ENCODE measurements around the gene CRYAB. TPM values are rescaled to one million over a fixed set of nuclear protein-coding genes. Genes with fewer than 3 reads are reported as not detected.
"Not testable (repeated sequence)": the region's sequence is repeated elsewhere in the genome, so short reads cannot be mapped to it uniquely, and the experiment has no call there.

CRYAB gene
- total RNA-seq, 1 donor from 2014 or later = 6,704 TPM

- Histone ChIP-seq H3K4me1 (peaks cover 40% of the 10 kb centered on the region), H3K4me3 (no peak overlapping the region), H3K36me3 (peaks cover 22% of the 10 kb centered on the region), H3K9me3 (replicated peaks) (no peaks in the 10 kb centered on the region), H3K27me3 (ENCODE audit: low read depth) (no peaks in the 10 kb centered on the region), H3K27ac (replicated peaks) (peak overlapping the region; percentile 99)
- intact Hi-C loops (cut with micrococcal nuclease) = no loop called here
- TF ChIP-seq CTCF (IDR thresholded peaks at IDR 0.05; ENCODE audit: borderline replicate concordance) = no peak
- no peak for DNase-seq
These were observed 4.9 kb downstream of the CRYAB start for GRCh38 chr11:111906680-111907079.

GRCh38 chr11:111905411-111905810, 6.2 kb downstream of the CRYAB start:
- no peak for TF ChIP-seq CTCF (IDR thresholded peaks at IDR 0.05; ENCODE audit: borderline replicate concordance)
- Histone ChIP-seq H3K36me3 (peaks cover 19% of the 10 kb centered on the region), H3K4me3 (no peak overlapping the region), H3K27me3 (ENCODE audit: low read depth) (no peaks in the 10 kb centered on the region), H3K27ac (replicated peaks) (peak overlapping the region; percentile 99), H3K4me1 (peaks cover 28% of the 10 kb centered on the region), H3K9me3 (replicated peaks) (no peaks in the 10 kb centered on the region)
- intact Hi-C loops (cut with micrococcal nuclease) = no loop called here
- no peak for DNase-seq

- peaks cover 3% of the 10 kb centered on the region for H3K9me3 ChIP-seq (replicated peaks)
- H3K36me3 ChIP-seq = no peaks in the 10 kb centered on the region
- intact Hi-C loops (cut with micrococcal nuclease) = no loop called here
- TF ChIP-seq CTCF (IDR thresholded peaks at IDR 0.05; ENCODE audit: borderline replicate concordance) = no peak
- no peak for DNase-seq
- H3K4me1 ChIP-seq = no peaks in the 10 kb centered on the region
- no peaks in the 10 kb centered on the region for H3K27me3 ChIP-seq (ENCODE audit: low read depth)
- no peak overlapping the region for H3K4me3 ChIP-seq
- no peak overlapping the region for H3K27ac ChIP-seq (replicated peaks)
These were observed 24.7 kb downstream of the CRYAB start for GRCh38 chr11:111886844-111887243.

GRCh38 chr11:111886032-111886431, 25.5 kb downstream of the CRYAB start:
- Histone ChIP-seq H3K4me1 (no peaks in the 10 kb centered on the region), H3K27ac (replicated peaks) (no peak overlapping the region), H3K9me3 (replicated peaks) (no peaks in the 10 kb centered on the region), H3K27me3 (ENCODE audit: low read depth) (no peaks in the 10 kb centered on the region), H3K36me3 (no peaks in the 10 kb centered on the region), H3K4me3 (no peak overlapping the region)
- intact Hi-C loops (cut with micrococcal nuclease) = no loop called here
- DNase-seq = no peak
- TF ChIP-seq CTCF (IDR thresholded peaks at IDR 0.05; ENCODE audit: borderline replicate concordance) = no peak

GRCh38 chr11:111885053-111885452, 26.5 kb downstream of the CRYAB start:
- H3K9me3 ChIP-seq (replicated peaks); H3K4me1 ChIP-seq; intact Hi-C loops (cut with micrococcal nuclease); H3K36me3 ChIP-seq; H3K4me3 ChIP-seq; H3K27ac ChIP-seq (replicated peaks); H3K27me3 ChIP-seq (ENCODE audit: low read depth); DNase-seq: not testable (repeated sequence)

GRCh38 chr11:111882202-111882601, 29.4 kb downstream of the CRYAB start:
- Histone ChIP-seq H3K4me1 (peaks cover 20% of the 10 kb centered on the region), H3K36me3 (no peaks in the 10 kb centered on the region), H3K4me3 (no peak overlapping the region), H3K9me3 (replicated peaks) (no peaks in the 10 kb centered on the region), H3K27me3 (ENCODE audit: low read depth) (no peaks in the 10 kb centered on the region), H3K27ac (replicated peaks) (no peak overlapping the region)
- no peak for DNase-seq
- no peak for TF ChIP-seq CTCF (IDR thresholded peaks at IDR 0.05; ENCODE audit: borderline replicate concordance)
- intact Hi-C loops (cut with micrococcal nuclease) = no loop called here
